GM18508 (cell line): Measurements from ENCODE around the gene UPF3A.
"Not testable (repeated sequence)": the region's sequence is repeated elsewhere in the genome, so short reads cannot be mapped to it uniquely, and the experiment has no call there.

Experiments
- ATAC-seq: cut with Tn5 transposase; IDR thresholded peaks from one replicate; pipeline ENCODE4 v1.9.1; 2021; ENCODE audit warnings: moderate number of reproducible peaks; ENCODE audit not compliant: insufficient read depth, unreplicated experiment

Gene UPF3A

GRCh38 chr13:114261328-114261965, 20.0 kb upstream of the UPF3A start:
- ATAC-seq = no peak

- ATAC-seq = no peak
These were observed 17.8 kb upstream of the UPF3A start for GRCh38 chr13:114263578-114263977.

- not testable (repeated sequence) for ATAC-seq
These were observed 17.1 kb upstream of the UPF3A start for GRCh38 chr13:114264313-114264712.

- no peak for ATAC-seq
These were observed 16.4 kb upstream of the UPF3A start for GRCh38 chr13:114264886-114265611.

- ATAC-seq = no peak
These were observed 15.2 kb upstream of the UPF3A start for GRCh38 chr13:114266241-114266640.

GRCh38 chr13:114268344-114269280, 12.8 kb upstream of the UPF3A start:
- no peak for ATAC-seq

GRCh38 chr13:114269281-114269770, 12.1 kb upstream of the UPF3A start:
- ATAC-seq = no peak

- no peak for ATAC-seq
These were observed 8.4 kb upstream of the UPF3A start for GRCh38 chr13:114272977-114273376.

GRCh38 chr13:114275304-114275703, 6.1 kb upstream of the UPF3A start:
- no peak for ATAC-seq

- no peak for ATAC-seq
These were observed 2.3 kb upstream of the UPF3A start for GRCh38 chr13:114279146-114279545.

- no peak for ATAC-seq
These were observed 1.5 kb upstream of the UPF3A start for GRCh38 chr13:114279758-114280355.

- ATAC-seq = peak; percentile 35
These were observed 755 bp downstream of the UPF3A start for GRCh38 chr13:114282041-114282670.

- ATAC-seq = no peak
These were observed 2.2 kb downstream of the UPF3A start for GRCh38 chr13:114283576-114283975.

- no peak for ATAC-seq
These were observed 3.3 kb downstream of the UPF3A start for GRCh38 chr13:114284680-114285079.

GRCh38 chr13:114285166-114285808, 3.9 kb downstream of the UPF3A start:
- no peak for ATAC-seq

GRCh38 chr13:114286808-114287207, 5.4 kb downstream of the UPF3A start:
- ATAC-seq = no peak

- ATAC-seq = no peak
These were observed 6.8 kb downstream of the UPF3A start for GRCh38 chr13:114288157-114288591.

- no peak for ATAC-seq
These were observed 15.0 kb downstream of the UPF3A start for GRCh38 chr13:114296448-114296847.

- no peak for ATAC-seq
These were observed 15.5 kb downstream of the UPF3A start for GRCh38 chr13:114296902-114297301.
